ENCODE measurements around the gene DLG4. TPM values are rescaled to one million over a fixed set of nuclear protein-coding genes. Genes with fewer than 3 reads are reported as not detected.

DLG4 gene
- total and polyA plus RNA-seq, 3 donors from 2014 or later, result 26.3 to 49.8 (median 45.9) TPM

GRCh38 chr17:7253082-7253481, 33.4 kb upstream of the DLG4 start:
- Histone ChIP-seq H3K4me1 (peaks cover 26% of the 10 kb centered on the region), H3K9me3 (no peaks in the 10 kb centered on the region), H3K27me3 (no peaks in the 10 kb centered on the region), H3K27ac (peak overlapping the region; percentile 99 to 100), H3K4me3 (peak overlapping the region in 1 of 2 donors; percentile 98), H3K36me3 (ENCODE audit: low read depth, missing control alignments) (no peaks in the 10 kb centered on the region)
- intact Hi-C loops (cut with DNase I; ENCODE audit: low total_unique reads), result no loop called here
- no peak for TF ChIP-seq CTCF (IDR thresholded peaks at IDR 0.05)
- TF ChIP-seq POLR2A (IDR thresholded peaks at IDR 0.05), result no peak
- no peak for DNase-seq
- 41 to 61% methylated on average over 5 of the region's 5 CpGs for whole genome bisulfite sequencing, 2 donors

GRCh38 chr17:7252176-7253043, 32.8 kb upstream of the DLG4 start, which contains the start of gene ELP5:
ELP5 (plus strand) TSS chr17:7252215; CDS start chr17:7252551, 336 bp downstream.
- WGBS, 2 donors, result 1 to 2% methylated on average over 33 to 55 of the region's 55 CpGs
- Histone ChIP-seq H3K9me3 (no peaks in the 10 kb centered on the region), H3K27ac (peak within 1 kb of the TSS; percentile 99 to 100), H3K36me3 (ENCODE audit: low read depth, missing control alignments) (no peaks in the 10 kb centered on the region), H3K4me1 (peaks cover 26% of the 10 kb centered on the region), H3K4me3 (peak within 1 kb of the TSS; percentile 88 to 98), H3K27me3 (no peaks in the 10 kb centered on the region)
- intact Hi-C loops (cut with DNase I; ENCODE audit: low total_unique reads), result no loop called here
- TF ChIP-seq POLR2A (IDR thresholded peaks at IDR 0.05) (no peak), CTCF (IDR thresholded peaks at IDR 0.05) (peak in 2 of 3 experiments; percentile 2 to 31)
- DNase-seq, result peak; percentile 94

GRCh38 chr17:7251661-7252175, 32.1 kb upstream of the DLG4 start, which contains the start of gene CTDNEP1:
CTDNEP1 (minus strand) TSS chr17:7251734; CDS start chr17:7251296, 438 bp downstream.
- intact Hi-C loops (cut with DNase I; ENCODE audit: low total_unique reads), result no loop called here
- Histone ChIP-seq H3K4me1 (peaks cover 26% of the 10 kb centered on the region), H3K27me3 (no peaks in the 10 kb centered on the region), H3K9me3 (no peaks in the 10 kb centered on the region), H3K36me3 (ENCODE audit: low read depth, missing control alignments) (no peaks in the 10 kb centered on the region), H3K27ac (peak within 1 kb of the TSS; percentile 99 to 100), H3K4me3 (peak within 1 kb of the TSS; percentile 88 to 98)
- TF ChIP-seq CTCF (IDR thresholded peaks at IDR 0.05) (no peak), POLR2A (IDR thresholded peaks at IDR 0.05) (no peak)
- 0 to 1% methylated on average over 34 to 41 of the region's 41 CpGs for WGBS, 2 donors
- DNase-seq, result peak; percentile 99

GRCh38 chr17:7250695-7251627, 31.3 kb upstream of the DLG4 start:
- intact Hi-C loops (cut with DNase I; ENCODE audit: low total_unique reads), result no loop called here
- Histone ChIP-seq H3K4me3 (peak overlapping the region; percentile 88 to 98), H3K4me1 (peaks cover 26% of the 10 kb centered on the region), H3K27ac (peak overlapping the region; percentile 99 to 100), H3K36me3 (ENCODE audit: low read depth, missing control alignments) (no peaks in the 10 kb centered on the region), H3K27me3 (no peaks in the 10 kb centered on the region), H3K9me3 (no peaks in the 10 kb centered on the region)
- 1 to 2% methylated on average over 22 to 47 of the region's 55 CpGs for WGBS, 2 donors
- TF ChIP-seq POLR2A (IDR thresholded peaks at IDR 0.05) (no peak), CTCF (IDR thresholded peaks at IDR 0.05) (no peak)
- DNase-seq, result no peak
